Endometrial microvascular endothelial cells (primary cell): ENCODE measurements around the gene CSH2. TPM values are rescaled to one million over a fixed set of nuclear protein-coding genes. Genes with fewer than 3 reads are reported as not detected.

Experiments used
- in situ Hi-C: cut with HindIII; loops from 2 replicates; pipeline ENCODE4 v1.10.0; 2017; ENCODE audit warnings: low sequenced_read_pairs, low pct_unique_long_range_greater_than_20kb; ENCODE audit errors: inconsistent ontology term
- total RNA-seq: library from RNA; depleted of rRNA; stranded (reverse); fragments of >200 nt; gene quantifications from one replicate; pipeline ENCODE4 v1.2.3, GENCODE V29; 2015; ENCODE audit errors: inconsistent ontology term

The CSH2 gene
- total RNA-seq, 1 donor from 2014 or later: not detected

DNA sequence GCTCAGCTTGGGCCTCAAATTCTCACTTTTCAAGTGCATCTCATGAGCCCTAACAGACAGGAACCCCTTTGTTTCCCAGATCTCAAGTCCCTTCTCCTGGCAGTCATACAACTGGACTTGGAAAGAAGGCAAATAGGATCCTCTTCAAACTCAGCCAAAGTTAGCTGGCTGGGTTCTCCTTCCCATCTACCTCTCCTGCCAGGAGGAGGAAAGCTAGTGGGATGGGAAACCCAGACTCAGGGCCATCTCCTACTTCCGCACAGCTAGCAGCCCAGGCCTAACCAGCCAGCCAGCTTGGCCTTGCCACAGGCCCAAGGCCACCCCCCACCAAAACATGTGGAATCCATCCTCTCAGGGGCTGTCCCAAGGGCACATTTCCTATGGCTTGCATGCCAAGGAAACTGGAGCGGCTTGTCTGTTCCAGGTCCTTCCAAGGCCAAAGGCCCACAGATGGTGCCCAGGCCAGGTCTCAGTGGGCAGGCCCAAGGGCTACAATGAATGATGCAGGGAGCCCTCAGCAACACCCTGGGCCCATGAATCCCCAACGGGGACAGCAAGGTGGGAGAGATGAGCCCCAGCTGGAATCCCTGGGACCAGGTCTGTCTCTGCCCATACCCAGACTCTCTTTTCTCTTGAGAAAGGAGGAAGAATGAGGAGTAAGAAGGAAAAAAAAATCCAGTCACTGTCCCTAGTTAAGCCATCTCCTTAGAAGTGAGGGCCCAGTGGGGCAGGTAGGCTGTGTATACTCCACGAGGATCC lies 32.7 kb downstream of the CSH2 start:
- in situ Hi-C loops: no loop called here

DNA sequence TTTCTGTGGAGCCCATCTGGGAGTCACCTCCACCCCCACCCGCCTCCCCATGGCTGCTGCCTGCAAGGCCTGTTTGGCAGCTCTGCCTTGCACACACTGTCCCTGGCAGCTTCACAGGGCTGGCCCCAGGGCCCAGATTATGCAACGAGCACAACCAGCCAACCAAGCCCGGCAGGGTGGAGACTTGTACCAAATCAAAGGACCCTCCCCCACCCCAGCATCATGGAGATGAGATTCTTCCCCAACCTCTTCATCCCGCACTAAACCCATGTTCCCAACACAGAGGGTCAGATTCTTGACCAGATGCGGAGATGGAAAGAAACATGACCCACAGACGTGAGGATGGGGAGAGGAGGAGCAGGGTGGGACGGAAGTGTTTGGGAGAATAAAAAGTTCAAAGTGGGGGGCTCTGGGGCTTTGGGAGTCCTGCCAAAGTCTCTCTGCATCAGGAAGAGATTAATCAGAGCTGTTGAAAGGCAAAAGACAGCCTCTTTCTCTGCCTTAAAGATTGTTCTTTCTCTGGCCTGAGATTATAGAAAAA lies 34.8 kb downstream of the CSH2 start:
- in situ Hi-C loops: no loop called here

DNA sequence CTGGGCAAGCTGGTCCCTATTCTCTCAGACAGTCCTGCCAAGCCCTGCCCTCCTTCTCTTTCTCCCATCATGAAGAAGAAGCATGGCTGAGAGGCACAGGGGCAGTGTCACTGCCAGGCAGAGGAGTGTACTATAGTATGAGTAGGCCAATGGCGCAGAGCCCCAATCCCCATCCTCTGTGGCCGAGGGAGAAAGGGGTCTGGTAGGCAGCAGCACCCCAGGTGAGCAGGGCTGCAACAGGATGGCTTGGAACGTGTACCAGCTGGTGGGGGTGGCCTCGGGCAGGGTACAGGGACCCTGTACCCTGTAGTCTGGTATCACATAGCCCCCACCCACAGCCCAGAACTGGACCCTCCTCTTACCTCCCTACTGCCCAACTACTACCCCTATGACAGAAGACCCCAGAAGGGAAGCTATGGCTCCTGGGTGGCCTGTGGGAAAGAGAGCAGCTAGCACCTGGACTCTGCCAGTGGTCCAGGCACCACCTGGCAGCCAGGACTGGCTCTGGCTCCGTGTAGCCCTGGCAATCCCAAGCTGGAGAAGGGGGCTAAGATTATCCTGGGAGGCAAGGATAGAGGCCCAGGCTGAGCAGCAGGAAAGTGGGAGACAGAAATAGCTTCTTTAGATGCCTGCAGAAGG lies 35.4 kb downstream of the CSH2 start:
- in situ Hi-C loops: no loop called here

DNA sequence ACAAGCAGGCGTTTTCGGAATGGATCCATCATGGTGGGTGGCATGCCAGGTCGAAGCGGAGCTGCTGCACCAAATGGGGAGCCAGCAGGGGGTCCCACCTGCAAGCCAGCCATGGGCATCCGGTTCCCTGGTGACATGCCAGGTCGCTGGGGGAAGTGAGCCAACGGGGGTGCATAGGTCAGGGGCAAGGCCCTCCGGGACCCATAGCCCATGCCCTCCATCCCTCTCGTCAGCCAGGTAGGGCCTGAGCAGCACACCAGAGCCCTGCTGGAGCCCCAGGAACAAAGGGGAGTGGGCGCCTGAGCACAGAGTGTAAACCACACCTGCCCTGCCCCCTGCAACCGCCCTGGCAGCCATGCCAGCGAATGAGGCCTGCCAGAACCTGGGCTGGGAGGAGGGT lies 36.0 kb downstream of the CSH2 start:
- in situ Hi-C loops: no loop called here

DNA sequence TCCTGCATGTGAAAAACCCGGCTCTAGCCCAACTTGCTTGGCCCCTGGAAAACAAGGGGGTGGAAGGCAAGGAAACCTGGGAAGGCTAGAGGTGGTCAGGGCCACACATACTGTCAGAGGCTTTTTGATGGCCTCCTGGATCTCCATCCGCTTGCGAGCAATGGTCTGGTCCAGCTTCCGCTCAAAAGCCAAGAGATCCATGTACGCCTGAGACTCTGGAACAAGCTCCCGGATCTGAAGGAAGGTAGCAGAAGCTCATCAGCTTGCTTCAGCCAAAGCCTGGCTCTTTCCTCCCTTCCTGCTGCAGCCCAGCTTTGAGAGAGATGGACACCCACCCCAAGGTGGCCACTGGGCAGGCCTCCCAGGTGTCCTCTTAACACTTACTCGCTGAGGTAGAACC lies 36.7 kb downstream of the CSH2 start:
- in situ Hi-C loops: no loop called here

DNA sequence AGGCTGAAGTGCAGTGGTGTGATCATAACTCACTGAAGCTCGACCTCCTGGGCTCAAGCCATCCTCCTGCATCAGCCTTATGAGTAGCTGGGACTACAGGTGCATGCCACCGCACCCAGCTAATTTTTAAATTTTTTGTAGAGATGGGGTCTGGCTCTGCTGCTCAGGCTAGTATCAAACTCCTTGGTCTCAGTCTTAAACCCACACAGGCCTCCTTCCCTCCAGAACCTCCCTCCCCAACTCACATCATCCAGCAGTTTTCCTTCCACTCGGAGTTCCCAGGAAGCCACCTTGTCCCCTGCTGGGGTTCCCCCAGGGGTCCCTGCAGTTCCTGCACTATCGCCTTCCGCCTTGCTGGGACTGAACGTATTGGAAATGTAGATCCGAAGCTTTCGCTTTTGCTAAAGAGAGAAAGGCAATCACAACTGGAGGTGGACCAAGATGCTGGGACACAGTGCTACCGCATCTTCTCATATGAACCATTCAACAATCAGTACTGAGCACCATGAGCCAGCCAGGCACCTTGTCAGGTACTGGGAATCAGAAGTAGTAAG lies 38.2 kb downstream of the CSH2 start:
- in situ Hi-C loops: no loop called here

DNA sequence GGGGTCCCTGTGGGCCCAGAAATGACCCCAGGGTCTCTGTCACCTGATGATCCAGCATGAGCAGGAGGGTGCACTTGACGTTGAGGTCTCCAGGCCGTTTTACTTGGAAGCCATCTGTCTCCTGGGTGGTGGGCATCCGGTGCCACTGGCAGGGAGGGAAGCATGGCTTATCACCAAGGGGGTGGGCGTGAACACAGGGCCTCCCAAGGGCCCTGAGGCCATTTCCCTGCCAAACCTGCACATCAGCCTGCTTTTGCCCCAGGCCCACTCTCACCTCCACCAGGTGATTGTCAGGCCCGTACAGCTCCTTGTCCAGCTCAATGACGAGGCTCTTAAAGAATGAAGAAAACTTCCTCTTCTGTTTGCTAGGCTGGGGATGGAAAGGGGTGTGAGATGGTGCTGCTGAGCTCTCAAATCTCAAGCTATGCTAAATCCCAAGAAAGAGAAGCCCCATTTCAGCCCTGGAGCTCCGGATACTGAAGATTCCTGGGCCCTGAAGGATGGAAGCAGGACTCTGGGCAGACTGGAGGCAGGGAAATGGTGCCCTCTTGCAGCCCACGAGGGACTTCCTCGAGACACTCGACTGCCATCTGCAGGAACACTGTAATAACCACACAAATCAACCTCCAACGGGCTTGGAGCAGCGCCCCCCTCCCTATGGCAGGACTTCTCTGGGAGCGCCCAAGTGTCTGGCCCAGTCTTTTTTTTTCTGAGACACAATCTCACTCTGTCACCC lies 38.9 kb downstream of the CSH2 start:
- in situ Hi-C loops: no loop called here

DNA sequence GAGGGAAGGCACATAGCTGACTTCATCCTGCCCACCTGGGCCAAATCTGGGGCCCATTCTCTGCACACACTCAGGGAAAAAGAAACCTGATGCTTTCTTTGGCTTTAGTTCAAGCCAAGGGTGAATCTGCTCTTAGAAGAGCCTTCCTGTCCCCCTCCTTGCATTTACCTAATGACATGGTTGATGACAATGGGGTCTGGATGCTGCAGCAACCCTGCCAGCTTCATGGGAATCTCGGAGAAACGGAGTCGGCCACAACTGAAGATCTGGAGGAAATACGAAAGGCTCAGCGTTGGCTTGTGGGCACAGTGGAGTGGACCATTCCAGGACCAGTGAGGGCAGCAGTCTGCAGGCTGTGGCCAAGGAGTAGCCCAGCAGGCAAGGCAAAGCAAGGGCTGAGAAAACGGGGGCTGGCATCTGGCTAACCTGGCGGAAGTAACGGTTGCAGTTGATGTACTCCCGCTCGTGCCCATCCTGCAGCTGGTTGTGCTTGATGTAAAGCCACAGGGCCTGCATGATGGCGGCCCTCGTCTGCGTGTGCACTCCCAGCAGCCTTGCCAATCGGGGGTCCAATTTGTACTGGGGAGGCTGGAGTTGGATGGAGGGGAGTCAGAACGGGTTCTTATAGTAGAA lies 39.6 kb downstream of the CSH2 start:
- in situ Hi-C loops: no loop called here

DNA sequence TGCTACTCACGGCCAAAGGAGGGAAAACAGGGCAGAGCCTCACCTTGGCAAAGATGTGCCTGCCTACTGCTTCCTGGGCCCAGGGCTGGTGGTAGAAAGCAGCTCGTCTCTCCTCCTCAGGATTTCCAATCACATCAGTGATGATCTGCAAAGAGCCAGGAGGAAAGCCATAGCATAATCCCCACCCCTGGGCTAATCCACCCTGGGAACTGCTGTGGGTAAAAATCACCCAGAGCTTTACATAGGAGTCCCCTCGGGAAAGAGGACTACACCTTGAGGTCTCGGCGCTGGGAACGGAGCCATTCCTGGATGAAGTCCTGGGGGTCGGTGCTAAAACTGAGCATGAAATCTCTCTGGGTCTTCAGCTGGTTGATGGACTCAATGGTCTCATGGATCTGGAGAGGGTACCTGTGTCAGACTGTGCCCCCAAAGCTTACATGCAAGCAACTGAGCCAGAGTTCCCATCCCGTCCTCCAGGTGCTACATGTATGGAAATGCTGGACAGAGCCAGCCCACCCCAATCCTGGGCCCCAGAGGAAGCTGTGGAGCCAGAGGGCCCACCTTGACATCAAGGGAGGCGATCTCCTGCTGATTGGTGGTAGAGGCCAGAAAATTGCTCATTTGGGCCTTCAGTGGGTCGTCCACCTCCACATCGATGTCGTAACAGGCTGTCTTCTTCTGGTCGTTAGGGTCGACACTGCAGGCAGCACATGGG lies 40.3 kb downstream of the CSH2 start:
- in situ Hi-C loops: no loop called here

DNA sequence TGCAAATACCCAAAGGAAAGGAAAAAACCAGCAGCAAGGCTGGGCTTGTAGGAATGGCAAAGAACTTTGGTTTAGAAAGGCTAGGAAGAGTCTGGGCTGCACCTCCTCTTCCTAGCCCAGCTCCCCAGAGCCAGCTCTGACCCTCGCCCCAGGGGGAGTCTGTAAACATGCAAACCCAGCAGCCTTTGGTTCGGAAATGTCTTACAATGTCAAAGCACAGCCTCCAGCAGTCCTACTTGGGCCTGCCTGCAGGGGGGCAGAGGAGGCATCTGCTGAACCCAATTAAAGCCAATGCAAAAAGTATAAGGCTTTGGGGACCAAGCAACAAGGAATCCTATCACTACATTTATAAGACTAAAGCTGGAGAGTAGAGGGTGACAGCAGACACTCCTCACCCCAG lies 41.0 kb downstream of the CSH2 start:
- in situ Hi-C loops: no loop called here

DNA sequence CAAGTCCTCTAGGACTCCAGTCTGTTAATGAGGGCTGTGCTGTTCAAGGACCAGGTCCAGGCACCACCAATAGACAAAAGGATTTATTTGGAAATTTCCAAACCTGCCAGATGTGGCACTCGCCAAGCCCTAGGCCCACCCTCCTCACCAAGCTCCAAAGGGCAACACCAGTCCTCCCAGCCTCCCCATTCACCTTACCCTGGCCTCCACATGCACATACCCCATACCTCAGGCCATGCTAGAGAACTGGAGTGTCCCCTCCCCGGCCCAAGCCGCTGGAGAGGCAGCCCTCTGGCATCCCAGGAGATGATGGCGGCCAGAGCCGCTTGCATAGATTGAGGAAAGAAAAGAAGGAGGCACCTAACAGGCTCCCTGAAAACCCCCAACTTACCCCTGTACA lies 41.5 kb downstream of the CSH2 start:
- in situ Hi-C loops: no loop called here

DNA sequence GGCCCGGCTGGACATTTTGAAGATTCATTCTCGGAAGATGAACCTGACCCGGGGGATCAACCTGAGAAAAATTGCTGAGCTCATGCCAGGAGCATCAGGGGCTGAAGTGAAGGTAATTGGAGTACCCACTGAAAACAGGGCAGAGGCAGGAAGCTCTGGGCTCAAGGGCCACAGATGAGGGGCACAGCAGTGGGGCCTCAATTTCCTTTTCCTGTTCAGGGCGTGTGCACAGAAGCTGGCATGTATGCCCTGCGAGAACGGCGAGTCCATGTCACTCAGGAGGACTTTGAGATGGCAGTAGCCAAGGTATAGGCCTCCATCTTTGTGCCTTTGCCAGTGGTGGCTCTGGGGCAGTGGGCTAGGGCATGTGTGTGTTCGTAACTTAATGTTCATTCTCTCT lies 42.0 kb downstream of the CSH2 start:
- in situ Hi-C loops: no loop called here

DNA sequence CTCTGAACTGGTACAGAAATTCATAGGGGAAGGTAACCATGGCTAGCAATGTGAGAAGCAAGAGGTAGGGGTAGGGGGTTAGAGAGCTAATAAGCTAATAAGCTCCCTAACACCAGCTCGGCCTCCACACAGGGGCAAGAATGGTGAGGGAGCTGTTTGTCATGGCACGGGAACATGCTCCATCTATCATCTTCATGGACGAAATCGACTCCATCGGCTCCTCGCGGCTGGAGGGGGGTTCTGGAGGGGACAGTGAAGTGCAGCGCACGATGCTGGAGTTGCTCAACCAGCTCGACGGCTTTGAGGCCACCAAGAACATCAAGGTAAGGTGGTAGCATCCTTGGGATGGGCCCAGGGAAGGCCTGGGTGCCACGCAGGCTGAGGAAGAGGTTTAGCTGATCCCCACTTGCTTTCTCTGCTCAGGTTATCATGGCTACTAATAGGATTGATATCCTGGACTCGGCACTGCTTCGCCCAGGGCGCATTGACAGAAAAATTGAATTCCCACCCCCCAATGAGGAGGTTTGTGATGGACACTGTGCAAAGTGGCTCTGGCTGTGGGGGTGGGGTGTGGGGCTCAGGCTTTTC lies 42.5 kb downstream of the CSH2 start:
- in situ Hi-C loops: no loop called here

DNA sequence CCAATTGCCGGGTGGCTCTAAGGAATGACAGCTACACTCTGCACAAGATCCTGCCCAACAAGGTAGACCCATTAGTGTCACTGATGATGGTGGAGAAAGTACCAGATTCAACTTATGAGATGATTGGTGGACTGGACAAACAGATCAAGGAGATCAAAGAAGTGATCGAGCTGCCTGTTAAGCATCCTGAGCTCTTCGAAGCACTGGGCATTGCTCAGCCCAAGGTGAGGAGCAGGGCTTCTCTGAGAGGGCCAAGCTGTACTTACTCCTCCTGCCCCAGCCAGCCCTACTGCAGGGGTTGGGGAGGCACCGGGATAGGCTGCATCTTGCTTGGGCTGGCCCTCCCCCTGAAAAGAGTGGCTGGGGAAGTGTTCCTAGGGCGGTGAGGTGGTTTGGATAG lies 43.2 kb downstream of the CSH2 start:
- in situ Hi-C loops: no loop called here

DNA sequence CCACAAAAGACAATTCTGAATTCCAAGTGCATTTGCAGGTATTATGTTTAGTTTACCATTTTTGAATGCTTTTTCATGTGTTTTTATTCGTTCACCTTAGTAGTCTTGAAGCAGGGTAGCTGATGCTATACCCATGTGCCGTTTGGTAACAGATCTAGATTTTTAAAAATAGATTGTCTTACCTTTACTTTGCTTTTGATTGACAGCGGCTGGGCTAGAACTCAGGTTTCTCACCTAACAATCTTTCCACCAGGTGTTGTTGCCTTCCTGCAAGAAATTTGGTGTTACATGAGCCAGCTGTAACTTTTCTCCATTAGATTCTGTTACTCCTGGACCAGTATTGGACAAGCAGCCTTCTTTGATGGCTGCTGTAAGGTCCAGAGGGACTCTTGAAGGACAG lies 44.5 kb downstream of the CSH2 start:
- in situ Hi-C loops: no loop called here

DNA sequence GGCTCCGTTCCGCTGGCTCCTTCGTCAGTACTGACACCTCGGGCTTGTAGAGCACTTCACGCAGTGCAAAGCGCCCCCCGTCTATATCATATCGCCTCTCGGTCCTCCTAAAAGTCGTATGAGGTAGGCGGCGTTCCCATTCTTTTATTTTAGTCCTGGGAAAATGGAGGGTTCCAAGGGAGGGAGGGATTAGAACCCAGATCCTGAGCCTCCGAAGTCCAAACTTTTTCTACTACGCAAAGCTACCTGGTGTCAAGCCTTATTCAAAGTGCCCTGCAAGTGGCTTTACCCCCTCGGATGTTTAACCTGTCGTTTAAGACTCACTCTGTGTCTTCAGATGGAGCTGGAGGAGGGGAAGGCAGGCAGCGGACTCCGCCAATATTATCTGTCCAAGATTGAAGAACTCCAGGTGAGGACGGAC lies 45.7 kb downstream of the CSH2 start:
- in situ Hi-C loops: no loop called here

DNA sequence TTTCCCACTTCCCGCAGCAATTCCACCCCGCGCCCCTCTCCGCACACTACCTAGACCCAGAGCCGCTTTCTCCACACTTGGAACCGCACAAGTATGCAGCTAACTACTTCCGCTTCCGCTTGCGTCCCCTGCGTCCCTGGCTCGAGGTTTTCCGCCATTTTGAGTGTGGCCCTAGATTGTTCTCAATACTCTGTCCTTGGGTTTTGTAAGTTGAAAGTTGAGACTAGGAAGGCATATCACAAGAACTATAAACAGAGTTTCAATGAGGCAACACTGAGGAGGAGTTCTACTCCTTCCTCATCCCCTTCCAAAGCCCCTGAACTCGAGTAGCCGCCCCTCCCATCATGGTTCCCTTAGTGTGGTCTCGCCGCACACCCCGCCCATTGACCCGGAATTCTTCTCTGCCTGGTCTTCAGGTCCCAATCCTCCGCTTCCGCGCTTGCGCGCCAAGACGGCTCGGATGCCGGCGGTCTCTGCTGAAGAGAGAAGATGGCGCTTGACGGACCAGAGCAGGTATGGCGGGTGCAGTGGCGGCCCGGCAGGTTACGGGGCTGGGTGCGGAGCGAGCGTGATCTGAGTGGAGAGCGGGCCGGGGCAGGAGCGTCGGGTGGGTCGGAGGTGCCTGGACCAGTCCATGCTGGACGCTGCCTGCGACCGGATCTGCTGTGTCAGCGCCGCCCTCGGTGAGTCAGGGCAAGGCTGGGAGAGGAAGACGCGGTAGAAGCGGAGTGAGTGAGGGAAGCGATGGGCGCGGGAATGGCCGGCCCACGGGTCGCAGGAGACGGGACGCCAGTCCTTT lies 46.3 kb downstream of the CSH2 start, which contains the start of the genes FTSJ3 and PSMC5:
Gene FTSJ3, minus strand, starts transcription at position 662 of the 799 bp plus-strand sequence. CDS start 761 bp downstream, outside the sequence.
Gene PSMC5, plus strand, starts transcription at position 430 of the 799 bp plus-strand sequence. Its CDS starts 60 bp downstream, at position 490.
- in situ Hi-C loops: no loop called here
